ENCODE results near the gene SMYD3.

DNA sequence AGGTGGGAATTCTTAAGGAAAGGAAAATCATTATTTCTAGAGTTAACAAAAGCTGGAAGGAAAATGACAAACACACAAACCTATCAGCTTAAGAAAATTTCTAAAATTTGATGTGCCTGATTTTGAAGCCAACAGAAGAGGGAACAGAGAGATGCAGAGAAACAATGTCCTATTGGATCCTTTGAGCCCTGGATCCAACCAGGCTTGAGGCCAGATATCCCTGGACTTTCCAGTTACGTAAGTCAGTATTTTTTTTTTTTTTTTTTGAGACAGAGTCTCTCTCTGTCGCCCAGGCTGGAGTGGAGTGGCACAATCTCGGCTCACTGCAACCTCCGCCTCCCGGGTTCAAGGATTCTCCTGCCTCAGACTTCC, 703.4 kb downstream of the SMYD3 start:
- TF ChIP-seq, protein P1, sequence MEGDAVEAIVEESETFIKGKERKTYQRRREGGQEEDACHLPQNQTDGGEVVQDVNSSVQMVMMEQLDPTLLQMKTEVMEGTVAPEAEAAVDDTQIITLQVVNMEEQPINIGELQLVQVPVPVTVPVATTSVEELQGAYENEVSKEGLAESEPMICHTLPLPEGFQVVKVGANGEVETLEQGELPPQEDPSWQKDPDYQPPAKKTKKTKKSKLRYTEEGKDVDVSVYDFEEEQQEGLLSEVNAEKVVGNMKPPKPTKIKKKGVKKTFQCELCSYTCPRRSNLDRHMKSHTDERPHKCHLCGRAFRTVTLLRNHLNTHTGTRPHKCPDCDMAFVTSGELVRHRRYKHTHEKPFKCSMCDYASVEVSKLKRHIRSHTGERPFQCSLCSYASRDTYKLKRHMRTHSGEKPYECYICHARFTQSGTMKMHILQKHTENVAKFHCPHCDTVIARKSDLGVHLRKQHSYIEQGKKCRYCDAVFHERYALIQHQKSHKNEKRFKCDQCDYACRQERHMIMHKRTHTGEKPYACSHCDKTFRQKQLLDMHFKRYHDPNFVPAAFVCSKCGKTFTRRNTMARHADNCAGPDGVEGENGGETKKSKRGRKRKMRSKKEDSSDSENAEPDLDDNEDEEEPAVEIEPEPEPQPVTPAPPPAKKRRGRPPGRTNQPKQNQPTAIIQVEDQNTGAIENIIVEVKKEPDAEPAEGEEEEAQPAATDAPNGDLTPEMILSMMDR (IDR thresholded peaks at IDR 0.05) = no peak
- TF ChIP-seq POLR2A (IDR thresholded peaks at IDR 0.05) = no peak
